K562 (cell line): ENCODE data around the gene GPATCH4. TPM values are rescaled to one million over a fixed set of nuclear protein-coding genes. Genes with fewer than 3 reads are reported as not detected.

Experiments used
- ADNP ChIP-seq: fragments of 200-800 bp; sonication (Bioruptor generic); IDR thresholded peaks from 2 replicates; pipeline ENCODE4 v1.6.1; 2016; ENCODE audit warnings: missing genetic modification characterization, missing compliant biosample characterization
- DACH1 ChIP-seq: fragments of 450-650 bp; IDR thresholded peaks from 2 replicates; pipeline ENCODE4 v1.6.1; 2018; ENCODE audit not compliant: partially characterized antibody
- E2F8 ChIP-seq: fragments of 450-650 bp; IDR thresholded peaks from 2 replicates; pipeline ENCODE4 v1.7.1; 2018; ENCODE audit warnings: mild to moderate bottlenecking, low read depth; ENCODE audit not compliant: partially characterized antibody
- ESRRB ChIP-seq: fragments of 250-450 bp; sonication (Bioruptor Pico); IDR thresholded peaks from 2 replicates; pipeline ENCODE4 v1.5.0; 2020; ENCODE audit warnings: mild to moderate bottlenecking, moderate library complexity, borderline replicate concordance
- HMGXB4 ChIP-seq: sonication (generic); formaldehyde crosslinking; IDR thresholded peaks from 2 replicates; pipeline ENCODE4 v1.8.1; 2023; ENCODE audit warnings: mild to moderate bottlenecking, missing genetic modification reagents
- JUN ChIP-seq, 2 experiments: sonication (generic) in 1 of 2; formaldehyde crosslinking in 1 of 2; IDR thresholded peaks; 2 replicates each; pipeline versions ENCODE4 v1.6.1 to v1.8.0; 2012 to 2022; ENCODE audit warnings: borderline replicate concordance in 2 of 2, mild to moderate bottlenecking in 2 of 2, improper control_type of control experiment in 1 of 2, low read depth in 1 of 2, low read length in 1 of 2, missing genetic modification reagents in 1 of 2
- MLLT1 ChIP-seq, 2 experiments: fragments of 450-650 bp; IDR thresholded peaks; 2 replicates each; pipeline ENCODE4 v1.6.1; 2016
- NBN ChIP-seq: fragments of 450-650 bp; IDR thresholded peaks from 2 replicates; pipeline ENCODE4 v1.6.1; 2016; ENCODE audit warnings: low read depth, mild to moderate bottlenecking
- NR2C2 ChIP-seq, 2 experiments: fragments of 200-800 bp in 1 of 2; sonication (Bioruptor generic) in 1 of 2; sonication (generic) in 1 of 2; formaldehyde crosslinking in 1 of 2; IDR thresholded peaks; 2 replicates each; pipeline versions ENCODE4 v1.6.1 to v1.8.0; 2016 to 2022; ENCODE audit warnings: mild to moderate bottlenecking in 1 of 2, missing compliant biosample characterization in 1 of 2, missing genetic modification characterization in 1 of 2, missing genetic modification reagents in 1 of 2
- PRPF4 ChIP-seq: fragments of 200-400 bp; formaldehyde crosslinking; IDR thresholded peaks from one replicate; pipeline ENCODE4 v1.6.1; 2017; ENCODE audit warnings: low read length, low read depth, mild to moderate bottlenecking; ENCODE audit not compliant: insufficient read depth, poor library complexity, severe bottlenecking
- PTBP1 ChIP-seq: fragments of 200-400 bp; formaldehyde crosslinking; IDR thresholded peaks from 2 replicates; pipeline ENCODE4 v1.6.1; 2017; ENCODE audit warnings: low read depth, low read length
- SMAD3 ChIP-seq: fragments of 450-650 bp; formaldehyde crosslinking; conservative IDR thresholded peaks from 2 replicates; pipeline ENCODE4 v1.4.0; 2020; ENCODE audit warnings: mild to moderate bottlenecking
- SMARCE1 ChIP-seq: fragments of 450-650 bp; IDR thresholded peaks from 2 replicates; pipeline ENCODE4 v1.7.1; 2016; ENCODE audit warnings: mild to moderate bottlenecking
- TBP ChIP-seq: optimal IDR thresholded peaks from 2 replicates; pipeline ENCODE3; 2011; ENCODE audit warnings: low read depth, low read length, improper control_type of control experiment
- TEAD1 ChIP-seq, 2 experiments: fragments of 450-650 bp in 1 of 2; sonication (generic) in 1 of 2; formaldehyde crosslinking; IDR thresholded peaks; 2 replicates each; pipeline versions ENCODE4 v1.4.0 to v1.8.0; 2020 to 2022; ENCODE audit warnings: mild to moderate bottlenecking in 2 of 2, missing genetic modification reagents in 1 of 2
- WHSC1 ChIP-seq: IDR thresholded peaks from one replicate; pipeline ENCODE4 v1.6.1; 2012; ENCODE audit warnings: low read length, control low read depth, inconsistent platforms
- XRCC4 ChIP-seq: IDR thresholded peaks from one replicate; pipeline ENCODE4 v1.6.1; 2011; ENCODE audit not compliant: insufficient read depth, insufficient read length; ENCODE audit errors: extremely low read depth
- ZBTB8A ChIP-seq: fragments of 450-650 bp; IDR thresholded peaks from 2 replicates; pipeline ENCODE4 v1.6.1; 2018; ENCODE audit warnings: mild to moderate bottlenecking, moderate library complexity; ENCODE audit not compliant: partially characterized antibody
- ZNF324 ChIP-seq: fragments of 250-450 bp; sonication (Bioruptor Pico); IDR thresholded peaks from 2 replicates; pipeline ENCODE4 v1.4.0; 2020; ENCODE audit warnings: mild to moderate bottlenecking
- ZNF707 ChIP-seq: fragments of 250-450 bp; sonication (Bioruptor Pico); conservative IDR thresholded peaks from 2 replicates; pipeline ENCODE4 v1.8.0; 2022; ENCODE audit warnings: inconsistent platforms, mild to moderate bottlenecking, moderate library complexity
- ZSCAN29 ChIP-seq: fragments of 450-650 bp; IDR thresholded peaks from 2 replicates; pipeline ENCODE4 v1.6.1; 2017
- polyA plus RNA-seq, 8 experiments: library from polyadenylated mRNA; depleted of rRNA in 4 of 8; stranded (reverse) in 5 of 8; unstranded in 3 of 8; fragments of >200 nt; fragmentation: Nextera tagmentation in 2 of 8; fragmentation: Illumina TruSeq in 1 of 8; extraction: Ambion mirVana in 2 of 8; extraction: Trizol in 1 of 8; gene quantifications; 2 replicates each; pipeline versions ENCODE4 v1.2.1 to v1.2.3, GENCODE V29; 2011 to 2014; ENCODE audit warnings: inconsistent platforms in 1 of 8, missing spikeins in 1 of 8
- total RNA-seq, 7 experiments: library from RNA; depleted of rRNA in 6 of 7; stranded (reverse); fragments of >200 nt in 6 of 7; fragmentation: Illumina TruSeq in 2 of 7; extraction: Trizol in 2 of 7; gene quantifications; 2 replicates each; pipeline versions ENCODE4 v1.2.1 to v1.2.3, GENCODE V29; 2011 to 2021; ENCODE audit warnings: low replicate concordance in 1 of 7

GPATCH4 gene
- total and polyA plus RNA-seq, 9 of the 15 experiments (the other 6 are each of a cell fraction or from before 2014, with no cell fraction given), result 43.7 to 105 (median 76.5) TPM

GRCh38 chr1:156571261-156571852 lies 29.9 kb downstream of the GPATCH4 start (continued):
- no peak for TF ChIP-seq E2F8
- TF ChIP-seq SMAD3, result no peak
- no peak for TF ChIP-seq XRCC4
- TF ChIP-seq HMGXB4 (CRISPR knock-in tag), result no peak
- peak; percentile 33; the same call in 1 of the 2 replicates for TF ChIP-seq SMARCE1
- TF ChIP-seq ZNF324, result no peak
- no peak for TF ChIP-seq ZNF707
- TF ChIP-seq DACH1, result no peak
- no peak for TF ChIP-seq WHSC1
- TF ChIP-seq TEAD1 (CRISPR knock-in tag; IDR thresholded peaks at IDR 0.05), result peak in 1 of 2 experiments; percentile 19; a peak in 1 of 4 replicates
- no peak for TF ChIP-seq PTBP1
- TF ChIP-seq ZSCAN29, result no peak
- TF ChIP-seq ADNP, result no peak
- no peak for TF ChIP-seq ESRRB
- TF ChIP-seq NBN, result no peak
- no peak for TF ChIP-seq TBP
- no peak for TF ChIP-seq PRPF4
- TF ChIP-seq ZBTB8A, result no peak
- no peak for TF ChIP-seq NR2C2 (CRISPR knock-in tag; IDR thresholded peaks at IDR 0.05)
- no peak for TF ChIP-seq NR2C2 (tag; IDR thresholded peaks at IDR 0.05)
- no peak for TF ChIP-seq MLLT1 (IDR thresholded peaks at IDR 0.05)
- 0 out of 2 replicates have a peak, but pooled peaks have one; percentile 25 for TF ChIP-seq JUN (IDR thresholded peaks at IDR 0.05; ENCODE audit: borderline replicate concordance, low read depth, low read length)
- TF ChIP-seq JUN (CRISPR knock-in tag; IDR thresholded peaks at IDR 0.05; ENCODE audit: borderline replicate concordance), result no peak
